ENCODE data around the gene OR52E2.

- TF ChIP-seq CTCF (IDR thresholded peaks at IDR 0.05): no peak
- no peak for TF ChIP-seq EZH2phosphoT487 (IDR thresholded peaks at IDR 0.05)
- no peak for TF ChIP-seq EZH2 (IDR thresholded peaks at IDR 0.05)
Measured at GRCh38 chr11:5011254-5011653, 48.2 kb downstream of the OR52E2 start.
